ENCODE measurements around the gene VAC14.

The VAC14 gene

DNA sequence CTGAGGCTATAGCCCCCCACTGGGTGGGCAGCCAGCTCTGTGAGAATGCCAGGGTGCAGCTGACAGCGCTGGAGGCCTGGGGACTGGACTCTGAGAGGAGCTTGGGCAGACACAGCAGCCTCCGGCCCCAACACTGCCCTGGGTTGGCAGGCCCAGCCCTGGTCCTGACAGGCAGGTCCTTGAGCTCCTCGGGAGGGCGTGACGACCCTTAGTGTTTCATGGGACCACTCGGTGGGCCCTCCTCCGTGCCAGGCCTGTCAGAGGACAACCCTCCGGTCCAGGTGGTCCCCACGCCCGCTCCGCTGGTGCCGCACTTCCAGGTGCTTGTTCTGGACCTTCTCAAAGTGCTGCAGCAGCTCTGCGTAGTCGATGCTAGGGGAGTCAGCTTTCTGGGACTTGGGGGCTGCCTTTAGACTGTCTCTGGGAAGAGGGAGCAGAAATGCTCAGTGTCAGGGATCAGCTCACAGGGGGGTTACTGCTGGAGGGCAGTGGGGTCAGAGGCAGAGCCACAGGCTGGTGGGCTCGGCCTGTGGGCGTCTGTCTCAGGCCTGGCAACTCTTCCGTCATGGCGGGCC is 113.2 kb downstream of the VAC14 start:
- TF ChIP-seq, protein P1, sequence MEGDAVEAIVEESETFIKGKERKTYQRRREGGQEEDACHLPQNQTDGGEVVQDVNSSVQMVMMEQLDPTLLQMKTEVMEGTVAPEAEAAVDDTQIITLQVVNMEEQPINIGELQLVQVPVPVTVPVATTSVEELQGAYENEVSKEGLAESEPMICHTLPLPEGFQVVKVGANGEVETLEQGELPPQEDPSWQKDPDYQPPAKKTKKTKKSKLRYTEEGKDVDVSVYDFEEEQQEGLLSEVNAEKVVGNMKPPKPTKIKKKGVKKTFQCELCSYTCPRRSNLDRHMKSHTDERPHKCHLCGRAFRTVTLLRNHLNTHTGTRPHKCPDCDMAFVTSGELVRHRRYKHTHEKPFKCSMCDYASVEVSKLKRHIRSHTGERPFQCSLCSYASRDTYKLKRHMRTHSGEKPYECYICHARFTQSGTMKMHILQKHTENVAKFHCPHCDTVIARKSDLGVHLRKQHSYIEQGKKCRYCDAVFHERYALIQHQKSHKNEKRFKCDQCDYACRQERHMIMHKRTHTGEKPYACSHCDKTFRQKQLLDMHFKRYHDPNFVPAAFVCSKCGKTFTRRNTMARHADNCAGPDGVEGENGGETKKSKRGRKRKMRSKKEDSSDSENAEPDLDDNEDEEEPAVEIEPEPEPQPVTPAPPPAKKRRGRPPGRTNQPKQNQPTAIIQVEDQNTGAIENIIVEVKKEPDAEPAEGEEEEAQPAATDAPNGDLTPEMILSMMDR (IDR thresholded peaks at IDR 0.05; ENCODE audit: low read depth, low read length, missing control alignments): no peak
- DNase-seq (ENCODE audit: low read depth): no peak
- in situ Hi-C loops (cut with HindIII; ENCODE audit: low sequenced_read_pairs): no loop called here
- H3K4me3 ChIP-seq (ENCODE audit: low read depth, low read length): no peak overlapping the region

DNA sequence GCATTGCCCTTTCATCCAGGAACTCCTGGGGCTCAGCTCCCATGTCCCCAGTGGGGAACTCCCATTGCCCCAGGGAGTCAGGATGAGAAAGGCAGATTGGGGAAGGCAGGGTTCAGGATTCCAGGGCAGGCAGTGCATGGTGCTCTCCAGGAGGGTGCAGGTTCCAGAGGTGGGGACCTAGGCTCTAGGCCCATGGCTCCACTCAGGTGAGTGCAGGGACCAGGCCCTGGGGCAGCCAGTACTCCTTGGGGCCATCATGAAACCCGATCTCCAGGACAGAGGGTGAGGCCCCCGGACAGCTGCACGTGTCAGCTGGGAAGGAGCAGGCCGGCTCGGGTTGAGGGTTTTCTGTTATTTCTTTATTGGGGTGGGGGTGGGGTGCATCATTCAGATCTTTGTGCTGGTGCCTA is 113.9 kb downstream of the VAC14 start:
- TF ChIP-seq, protein P1 (IDR thresholded peaks at IDR 0.05; ENCODE audit: low read depth, low read length, missing control alignments): no peak
- in situ Hi-C loops (cut with HindIII; ENCODE audit: low sequenced_read_pairs): no loop called here
- H3K4me3 ChIP-seq (ENCODE audit: low read depth, low read length): no peak overlapping the region
- no peak for DNase-seq (ENCODE audit: low read depth)

DNA sequence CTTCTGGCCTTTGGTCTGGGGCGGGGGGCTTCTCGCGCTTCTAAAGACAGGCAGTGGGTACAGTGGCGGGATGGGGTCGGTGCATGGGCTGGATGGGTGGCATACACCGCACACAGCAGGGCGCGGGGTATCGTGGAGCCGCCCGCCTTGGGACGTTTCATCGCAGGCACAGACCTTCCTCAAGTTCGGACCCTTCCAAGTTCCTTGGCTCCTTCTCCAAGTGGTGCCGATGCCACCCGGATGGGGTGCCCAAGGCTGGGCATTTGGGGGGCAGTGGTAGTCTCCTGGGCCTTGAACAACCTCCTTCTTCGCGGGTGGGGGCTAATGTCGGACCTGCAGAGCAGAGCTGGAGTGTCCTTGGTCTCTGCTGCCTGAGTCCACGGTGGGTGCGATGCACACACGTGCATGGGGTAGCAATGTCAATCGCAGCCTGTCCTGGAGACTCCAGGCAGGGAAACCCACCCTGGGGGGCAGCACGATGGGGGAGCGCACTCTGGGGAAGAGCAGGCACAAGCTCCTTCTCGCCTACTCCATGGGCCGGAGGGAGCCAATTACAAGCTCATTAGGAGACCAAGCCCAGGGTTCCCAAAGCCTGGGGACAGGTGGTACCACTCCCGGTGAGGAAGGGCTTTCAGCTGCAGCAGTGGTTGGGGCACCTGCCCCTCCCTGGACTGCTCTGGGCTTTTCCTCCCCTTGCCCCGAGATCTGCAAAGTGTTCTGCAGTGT is 114.4 kb downstream of the VAC14 start:
- no peak for DNase-seq (ENCODE audit: low read depth)
- H3K4me3 ChIP-seq (ENCODE audit: low read depth, low read length): peak overlapping the region; percentile 27
- in situ Hi-C loops (cut with HindIII; ENCODE audit: low sequenced_read_pairs): no loop called here
- TF ChIP-seq, protein P1 (IDR thresholded peaks at IDR 0.05; ENCODE audit: low read depth, low read length, missing control alignments): no peak

DNA sequence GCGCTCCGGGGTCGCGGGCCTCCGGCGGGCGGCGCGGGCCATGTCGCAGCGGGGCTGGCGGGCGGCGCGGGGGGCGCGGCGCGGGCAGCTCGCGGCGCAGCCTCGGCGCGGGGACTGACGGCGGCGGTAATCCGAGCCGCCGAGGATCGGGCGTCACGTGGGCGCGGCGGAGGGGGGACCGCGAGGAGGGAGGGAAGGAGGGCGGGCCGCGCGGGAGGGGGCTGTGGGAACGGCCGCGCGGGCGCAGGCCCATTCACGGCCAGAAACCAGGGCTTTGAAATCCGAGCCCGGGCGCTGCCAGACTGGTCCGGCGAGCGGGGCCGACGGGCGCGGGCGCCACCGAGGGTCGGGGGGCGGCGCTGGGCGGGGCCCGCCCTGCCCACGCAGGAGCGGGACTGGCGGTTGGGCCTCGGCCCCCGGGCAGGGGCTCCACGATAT is 115.0 kb downstream of the VAC14 start, which contains the start of gene MTSS2:
Gene MTSS2, minus strand, starts transcription at position 116 of the 438 bp plus-strand sequence. CDS start 262 bp downstream, outside the sequence.
- H3K4me3 ChIP-seq (ENCODE audit: low read depth, low read length): peak within 1 kb of the TSS; percentile 76
- TF ChIP-seq, protein P1 (IDR thresholded peaks at IDR 0.05; ENCODE audit: low read depth, low read length, missing control alignments): no peak
- in situ Hi-C loops (cut with HindIII; ENCODE audit: low sequenced_read_pairs): no loop called here
- DNase-seq (ENCODE audit: low read depth): peak; percentile 63

DNA sequence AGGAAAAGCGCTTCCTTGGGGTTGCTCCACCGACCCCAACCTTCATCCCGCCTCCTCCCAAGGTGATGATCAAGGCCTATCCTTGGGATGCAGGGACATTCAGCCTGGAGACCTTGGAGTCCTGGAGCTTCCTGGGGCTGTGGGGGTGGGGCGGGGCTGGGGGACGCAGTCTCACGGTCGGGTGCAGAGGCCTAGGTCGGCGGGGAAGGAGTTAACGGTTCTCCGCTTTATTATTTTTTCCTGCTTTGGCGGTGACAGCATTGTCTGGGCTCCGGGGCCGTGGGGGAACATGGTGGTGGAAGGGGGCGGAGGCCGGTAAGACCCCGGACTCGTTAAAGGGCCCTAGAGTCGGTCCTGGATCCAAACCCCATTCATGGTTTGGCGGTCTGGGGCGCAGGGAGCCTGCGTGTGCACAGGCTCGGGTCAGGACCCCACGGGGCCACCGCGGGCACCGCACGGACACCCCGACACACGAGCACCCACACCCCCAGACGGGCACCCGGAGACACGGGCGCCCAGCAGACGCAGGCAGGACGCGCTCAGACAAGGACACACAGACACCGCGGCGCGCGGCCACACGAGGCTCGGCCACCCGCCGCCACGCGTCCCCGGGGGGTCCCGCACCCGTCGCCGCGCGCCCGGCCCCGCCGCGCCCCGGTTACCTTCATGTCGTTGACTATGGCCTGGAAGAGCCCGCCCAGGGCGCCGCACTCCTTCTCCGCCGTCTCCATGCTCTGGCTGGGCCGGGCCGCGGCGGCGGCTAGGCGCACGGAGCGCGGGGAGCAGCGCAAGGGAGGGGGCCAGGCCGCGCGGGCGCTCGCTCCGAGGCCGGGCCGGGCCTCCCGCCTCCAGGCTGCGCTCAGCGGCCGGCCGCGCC is 115.7 kb downstream of the VAC14 start:
- TF ChIP-seq, protein P1 (IDR thresholded peaks at IDR 0.05; ENCODE audit: low read depth, low read length, missing control alignments): no peak
- in situ Hi-C loops (cut with HindIII; ENCODE audit: low sequenced_read_pairs): no loop called here
- peak overlapping the region; percentile 76 for H3K4me3 ChIP-seq (ENCODE audit: low read depth, low read length)
- no peak for DNase-seq (ENCODE audit: low read depth)

Data from astrocyte of the cerebellum (primary cell).